Calu3 (cell line): Measurements from ENCODE around the gene TRABD2B. TPM values are rescaled to one million over a fixed set of nuclear protein-coding genes. Genes with fewer than 3 reads are reported as not detected.

ENCODE experiments used
- BruUV-seq: library from RNA; stranded (reverse); fragments of 400-500 nt; replicated peaks from 2 replicates; lab custom pipeline; 2021; lab: Mats Ljungman, UMichigan
- CTCF ChIA-PET: fragments of 300-600 bp; sonication (Branson Sonifier 250); formaldehyde crosslinking; loops from one replicate; lab custom pipeline; 2022; ENCODE audit warnings: antibody characterized with exemption; lab: Charles Lee
- DNase-seq: peaks from one replicate; pipeline ENCODE4 v3.0.0; 2022
- H3K27ac Mint-ChIP-seq: one replicate; pipeline ENCODE4 v1.8.0; 2022; ENCODE audit warnings: mixed read lengths; ENCODE audit not compliant: unreplicated experiment
- H3K27me3 Mint-ChIP-seq: one replicate; pipeline ENCODE4 v1.8.0; 2022; ENCODE audit warnings: mixed read lengths; ENCODE audit not compliant: unreplicated experiment
- H3K36me3 Mint-ChIP-seq: one replicate; pipeline ENCODE4 v1.8.0; 2022; ENCODE audit warnings: mild to moderate bottlenecking, moderate library complexity, mixed read lengths; ENCODE audit not compliant: insufficient read depth, unreplicated experiment
- H3K4me1 Mint-ChIP-seq: one replicate; pipeline ENCODE4 v1.8.0; 2022; ENCODE audit warnings: mild to moderate bottlenecking, low read depth, mixed read lengths; ENCODE audit not compliant: unreplicated experiment
- H3K4me3 Mint-ChIP-seq: one replicate; pipeline ENCODE4 v1.8.0; 2022; ENCODE audit warnings: mild to moderate bottlenecking, low read depth, moderate library complexity, mixed read lengths; ENCODE audit not compliant: unreplicated experiment
- H3K9me3 Mint-ChIP-seq: one replicate; pipeline ENCODE4 v1.8.0; 2022; ENCODE audit warnings: low read depth, mixed read lengths; ENCODE audit not compliant: unreplicated experiment
- CTCF ChIP-seq: fragments of 200-600 bp; IDR thresholded peaks from one replicate; pipeline ENCODE4 v1.8.0; 2022; ENCODE audit warnings: antibody characterized with exemption; ENCODE audit not compliant: unreplicated experiment
- intact Hi-C: fragments of 100-400 bp; cut with micrococcal nuclease; formaldehyde crosslinking; loops from one replicate; pipeline ENCODE4 v1.10.0; 2022; ENCODE audit not compliant: unreplicated experiment
- total RNA-seq: library from RNA; stranded (reverse); gene quantifications from 2 replicates; pipeline ENCODE4 v1.2.3, GENCODE V29; 2022

TRABD2B gene
- total RNA-seq, 1 experiment from 2014 or later = 0.42 TPM

- H3K27me3 Mint-ChIP-seq = peaks cover 55% of the 10 kb centered on the region
- H3K36me3 Mint-ChIP-seq = no peaks in the 10 kb centered on the region
- CTCF ChIA-PET = interaction anchor here (0.6 to 0.7 kb wide), 2 partner anchors 636 to 1087 kb away, joined by 3 to 4 read pairs; no protein-coding TSS in a partner anchor
- H3K4me3 Mint-ChIP-seq = no peak overlapping the region
- peaks cover 12% of the 10 kb centered on the region for H3K4me1 Mint-ChIP-seq
- no peak for TF ChIP-seq CTCF
- intact Hi-C loops = no loop called here
- no peaks in the 10 kb centered on the region for H3K9me3 Mint-ChIP-seq
- no peak overlapping the region for H3K27ac Mint-ChIP-seq
- BruUV-seq = no TSS peak
- no peak for DNase-seq
Observed at GRCh38 chr1:48021792-48022191, 24.6 kb upstream of the TRABD2B start.

- Mint-ChIP-seq H3K36me3 (no peaks in the 10 kb centered on the region), H3K27me3 (peaks cover 75% of the 10 kb centered on the region), H3K27ac (no peak overlapping the region), H3K9me3 (no peaks in the 10 kb centered on the region), H3K4me3 (no peak overlapping the region), H3K4me1 (no peaks in the 10 kb centered on the region)
- intact Hi-C loops = no loop called here
- BruUV-seq = no TSS peak
- CTCF ChIA-PET = no interaction called here
- TF ChIP-seq CTCF = no peak
- no peak for DNase-seq
Observed at GRCh38 chr1:48019714-48020315, 22.6 kb upstream of the TRABD2B start.

- no TSS peak for BruUV-seq
- CTCF ChIA-PET = no interaction called here
- H3K36me3 Mint-ChIP-seq = no peaks in the 10 kb centered on the region
- no peaks in the 10 kb centered on the region for H3K9me3 Mint-ChIP-seq
- no peak for DNase-seq
- no peak for TF ChIP-seq CTCF
- H3K27me3 Mint-ChIP-seq = peaks cover 81% of the 10 kb centered on the region
- no peak overlapping the region for H3K4me3 Mint-ChIP-seq
- intact Hi-C loops = no loop called here
- H3K27ac Mint-ChIP-seq = no peak overlapping the region
- no peaks in the 10 kb centered on the region for H3K4me1 Mint-ChIP-seq
Observed at GRCh38 chr1:48018799-48019198, 21.6 kb upstream of the TRABD2B start.

GRCh38 chr1:48017716-48018115, 20.5 kb upstream of the TRABD2B start:
- H3K9me3 Mint-ChIP-seq = no peaks in the 10 kb centered on the region
- H3K4me1 Mint-ChIP-seq = no peaks in the 10 kb centered on the region
- BruUV-seq = no TSS peak
- TF ChIP-seq CTCF = no peak
- H3K36me3 Mint-ChIP-seq = no peaks in the 10 kb centered on the region
- H3K27ac Mint-ChIP-seq = no peak overlapping the region
- intact Hi-C loops = no loop called here
- CTCF ChIA-PET = interaction anchor here (1.0 kb wide), 1 partner anchor 35 kb away, joined by 4 read pairs; no protein-coding TSS in a partner anchor
- no peak for DNase-seq
- H3K27me3 Mint-ChIP-seq = peaks cover 84% of the 10 kb centered on the region
- H3K4me3 Mint-ChIP-seq = no peak overlapping the region
